H1 (cell line): Measurements from ENCODE around the gene RNF220. TPM values are rescaled to one million over a fixed set of nuclear protein-coding genes. Genes with fewer than 3 reads are reported as not detected.

Experiments
- RFX5 ChIP-seq: IDR thresholded peaks from 2 replicates; pipeline ENCODE4 v1.6.1; 2011; ENCODE audit warnings: low read depth, low read length, improper control_type of control experiment, borderline replicate concordance
- polyA plus RNA-seq, 7 experiments: library from polyadenylated mRNA; depleted of rRNA in 3 of 7; stranded (reverse) in 5 of 7; unstranded in 2 of 7; fragments of >200 nt in 5 of 7; fragments of 200-250 nt in 2 of 7; gene quantifications; 1 replicate in 5 of 7; 2 replicates in 1 of 7; 4 replicates in 1 of 7; pipeline versions ENCODE4 v1.2.1 to v1.2.3, GENCODE V29; 2011 to 2013; ENCODE audit warnings: missing spikeins in 2 of 7, mixed read lengths in 2 of 7
- total RNA-seq: library from RNA; stranded (reverse); fragmentation: NEBNext Ultra II Directional; extraction: Animal tissue kit (Norgen Biotek cat#: 25700); gene quantifications from 2 replicates; pipeline ENCODE4 v1.2.1, GENCODE V29; 2021

Gene RNF220
- total and polyA plus RNA-seq, 2 of the 8 experiments (the other 6 are each of a cell fraction or from before 2014, with no cell fraction given), result 123 to 160 TPM

- TF ChIP-seq RFX5, result no peak
Measured at GRCh38 chr1:44467566-44467965, 62.5 kb downstream of the RNF220 start (continued).
